HG03060 (cell line): Measurements from ENCODE around the gene FLYWCH1.

Experiments used
- ATAC-seq: cut with Tn5 transposase; IDR thresholded peaks from one replicate; pipeline ENCODE4 v1.9.1; 2021; ENCODE audit warnings: low read depth, moderate number of reproducible peaks; ENCODE audit not compliant: unreplicated experiment

Gene FLYWCH1

GRCh38 chr16:2950353-2950724 is 38.6 kb downstream of the FLYWCH1 start:
- no peak for ATAC-seq

- ATAC-seq, result no peak
Observed at GRCh38 chr16:2950773-2951172, 39.0 kb downstream of the FLYWCH1 start.

- no peak for ATAC-seq
Observed at GRCh38 chr16:2952679-2953078, 40.9 kb downstream of the FLYWCH1 start.

- no peak for ATAC-seq
Observed at GRCh38 chr16:2953706-2954627, 42.2 kb downstream of the FLYWCH1 start.

GRCh38 chr16:2954656-2955381 is 43.1 kb downstream of the FLYWCH1 start:
- no peak for ATAC-seq

- ATAC-seq, result no peak
Observed at GRCh38 chr16:2955438-2955778, 43.7 kb downstream of the FLYWCH1 start.

GRCh38 chr16:2955779-2956578 is 44.2 kb downstream of the FLYWCH1 start:
- ATAC-seq, result no peak

GRCh38 chr16:2956579-2956956 is 44.8 kb downstream of the FLYWCH1 start:
- ATAC-seq, result no peak

- ATAC-seq, result no peak
Observed at GRCh38 chr16:2959206-2959605, 47.5 kb downstream of the FLYWCH1 start.

GRCh38 chr16:2960183-2961010 is 48.7 kb downstream of the FLYWCH1 start:
- ATAC-seq, result no peak

- no peak for ATAC-seq
Observed at GRCh38 chr16:2962334-2963073, 50.8 kb downstream of the FLYWCH1 start.

GRCh38 chr16:2963074-2963722 is 51.5 kb downstream of the FLYWCH1 start:
- no peak for ATAC-seq

GRCh38 chr16:2963723-2964474 is 52.2 kb downstream of the FLYWCH1 start, which contains the start of gene KREMEN2:
KREMEN2 (plus strand) TSS chr16:2964275; CDS start chr16:2964521, 246 bp downstream.
- ATAC-seq, result no peak

GRCh38 chr16:2964475-2965336 is 53.0 kb downstream of the FLYWCH1 start:
- no peak for ATAC-seq

- ATAC-seq, result no peak
Observed at GRCh38 chr16:2966043-2966807, 54.5 kb downstream of the FLYWCH1 start.

GRCh38 chr16:2966808-2967191 is 55.1 kb downstream of the FLYWCH1 start:
- no peak for ATAC-seq

GRCh38 chr16:2967211-2967631 is 55.5 kb downstream of the FLYWCH1 start:
- ATAC-seq, result no peak
